ENCODE results near the gene RCAN1.
A peak's percentile ranks its signal among the peaks of the same experiment; 100 is the strongest.

- TF ChIP-seq CTCF (tag by site-specific recombination; IDR thresholded peaks at IDR 0.05) (no peak), SETDB1 (IDR thresholded peaks at IDR 0.05; ENCODE audit: insufficient read length, low read length) (peak; percentile 42), ZNF623 (tag by site-specific recombination; IDR thresholded peaks at IDR 0.05) (no peak), ZSCAN30 (tag by site-specific recombination; IDR thresholded peaks at IDR 0.05) (no peak), ZNF132 (tag by site-specific recombination; IDR thresholded peaks at IDR 0.05; ENCODE audit: borderline replicate concordance) (no peak; the same call in 1 of the 2 replicates), PATZ1 (tag by site-specific recombination; IDR thresholded peaks at IDR 0.05) (no peak), ZNF747 (tag by site-specific recombination; IDR thresholded peaks at IDR 0.05) (no peak), ZSCAN5A (tag by site-specific recombination; IDR thresholded peaks at IDR 0.05) (no peak), ZNF274 (IDR thresholded peaks at IDR 0.05; ENCODE audit: low read length) (no peak), ZNF274 (tag by site-specific recombination; IDR thresholded peaks at IDR 0.05; ENCODE audit: borderline replicate concordance) (no peak), ZNF24 (tag by site-specific recombination; IDR thresholded peaks at IDR 0.05) (no peak), ZNF10 (tag by site-specific recombination; IDR thresholded peaks at IDR 0.05) (no peak), ZNF416 (tag by site-specific recombination; IDR thresholded peaks at IDR 0.05) (no peak), ZNF302 (tag by site-specific recombination; IDR thresholded peaks at IDR 0.05; ENCODE audit: low read depth) (no peak)
Observed at GRCh38 chr21:34544032-34544496, 70.8 kb downstream of the RCAN1 start.
